GM10266 (cell line): ENCODE results near the gene FKBP6.

Source experiments
- DNase-seq: peaks from one replicate; pipeline ENCODE4 v3.0.0; 2012; ENCODE audit errors: extremely low spot score
- CTCF ChIP-seq: IDR thresholded peaks from 2 replicates; pipeline ENCODE4 v1.5.1; 2012; ENCODE audit warnings: mild to moderate bottlenecking, low read depth; ENCODE audit not compliant: control insufficient read depth, insufficient read depth; ENCODE audit errors: missing control alignments

The FKBP6 gene

GRCh38 chr7:73340514-73340913 is 12.6 kb downstream of the FKBP6 start:
- no peak for TF ChIP-seq CTCF
- DNase-seq, result no peak

GRCh38 chr7:73341877-73342276 is 13.9 kb downstream of the FKBP6 start:
- peak; percentile 53 for DNase-seq
- TF ChIP-seq CTCF, result no peak

- DNase-seq, result no peak
- TF ChIP-seq CTCF, result no peak
These were observed 14.7 kb downstream of the FKBP6 start for GRCh38 chr7:73342645-73343044.

GRCh38 chr7:73343671-73344380 is 15.9 kb downstream of the FKBP6 start:
- no peak for DNase-seq
- no peak for TF ChIP-seq CTCF

- no peak for TF ChIP-seq CTCF
- DNase-seq, result no peak
These were observed 17.6 kb downstream of the FKBP6 start for GRCh38 chr7:73345538-73345937.

- DNase-seq, result no peak
- TF ChIP-seq CTCF, result no peak
These were observed 18.0 kb downstream of the FKBP6 start for GRCh38 chr7:73345951-73346350.

- no peak for DNase-seq
- TF ChIP-seq CTCF, result no peak
These were observed 21.8 kb downstream of the FKBP6 start for GRCh38 chr7:73349763-73350162.
